GM19043 (cell line): ENCODE data around the gene TMEM259.

ENCODE experiments used
- ATAC-seq: cut with Tn5 transposase; IDR thresholded peaks from one replicate; pipeline ENCODE4 v1.9.1; 2021; ENCODE audit warnings: low read depth; ENCODE audit not compliant: unreplicated experiment

Gene TMEM259

DNA sequence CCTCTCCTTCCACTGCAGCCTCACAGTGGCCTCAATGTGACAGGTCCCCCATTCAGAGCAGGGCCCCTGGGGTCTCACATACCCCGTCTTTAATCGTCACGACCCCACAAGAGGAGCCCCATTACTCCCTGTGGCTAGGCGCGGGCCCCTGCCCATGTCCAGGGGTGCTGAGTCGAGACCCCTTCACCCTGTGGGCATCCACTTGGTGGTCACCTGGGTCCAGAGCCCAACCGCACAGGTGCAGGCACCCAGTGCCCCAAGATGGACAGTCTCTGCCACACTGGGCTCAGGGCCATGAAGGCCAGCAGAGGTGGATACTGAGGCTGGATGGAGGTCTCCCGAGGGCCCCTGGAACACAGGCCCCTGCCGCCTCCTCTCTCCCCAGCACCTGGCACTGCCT lies 3.0 kb downstream of the TMEM259 start:
- ATAC-seq, result no peak

DNA sequence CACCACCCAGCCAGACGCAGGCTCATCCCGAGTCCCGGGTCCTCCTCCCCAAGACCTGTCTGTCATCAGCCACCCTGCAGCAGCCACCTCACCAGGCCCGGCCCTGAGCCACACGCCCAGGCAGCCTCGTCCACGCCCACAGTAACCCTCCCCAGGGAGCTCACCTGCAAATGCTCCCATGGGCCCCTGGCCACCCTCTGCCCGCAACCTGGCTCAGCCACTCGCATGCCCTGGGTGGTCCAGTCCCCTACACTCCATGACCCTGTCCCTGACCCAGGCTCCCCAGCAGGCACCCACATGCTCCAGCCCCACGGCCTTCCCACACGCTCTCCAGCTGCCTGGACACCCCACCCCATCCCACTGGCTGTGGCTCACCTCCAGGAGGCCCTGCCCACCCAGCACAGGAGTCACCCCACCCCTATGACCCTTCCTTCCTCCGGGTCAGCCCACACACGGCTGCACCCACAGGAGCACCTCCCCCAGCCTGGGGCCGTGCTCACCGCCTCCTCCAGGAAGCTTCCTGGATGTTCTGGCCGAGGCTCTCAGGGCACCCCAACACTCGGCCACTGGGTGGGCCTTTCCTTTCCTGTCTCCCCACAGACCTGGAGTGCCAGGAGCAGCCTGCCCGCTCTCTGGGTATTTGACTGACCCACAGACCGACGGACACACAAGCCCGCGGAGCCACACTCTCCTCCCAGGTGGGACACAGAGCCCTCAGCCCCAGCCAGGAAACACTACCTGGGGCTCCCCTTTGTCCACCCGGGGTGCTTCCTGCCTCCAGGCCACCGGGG lies 3.6 kb downstream of the TMEM259 start:
- ATAC-seq, result no peak

DNA sequence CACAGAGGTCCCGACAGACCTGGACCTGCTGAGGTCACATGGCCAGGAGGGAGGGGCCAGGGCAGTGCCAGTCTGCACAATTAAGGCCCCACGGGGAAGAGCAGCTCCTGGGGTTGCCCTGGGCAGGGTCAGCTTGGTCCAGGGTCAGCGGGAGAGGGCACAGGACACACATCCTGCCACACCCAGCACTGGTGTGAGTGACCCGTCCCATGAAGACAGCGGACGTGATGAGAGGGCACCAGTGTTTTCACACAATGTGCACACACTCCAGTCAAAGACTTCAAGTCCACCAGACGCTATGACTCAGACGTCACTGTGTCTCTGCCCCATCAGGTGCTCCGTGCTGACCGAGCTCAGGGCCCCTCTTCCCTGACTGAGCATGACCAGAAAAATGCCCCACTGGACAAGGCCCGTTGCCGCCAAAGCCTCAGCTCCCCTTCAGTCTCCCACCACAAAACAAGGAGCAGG lies 4.2 kb downstream of the TMEM259 start:
- no peak for ATAC-seq

DNA sequence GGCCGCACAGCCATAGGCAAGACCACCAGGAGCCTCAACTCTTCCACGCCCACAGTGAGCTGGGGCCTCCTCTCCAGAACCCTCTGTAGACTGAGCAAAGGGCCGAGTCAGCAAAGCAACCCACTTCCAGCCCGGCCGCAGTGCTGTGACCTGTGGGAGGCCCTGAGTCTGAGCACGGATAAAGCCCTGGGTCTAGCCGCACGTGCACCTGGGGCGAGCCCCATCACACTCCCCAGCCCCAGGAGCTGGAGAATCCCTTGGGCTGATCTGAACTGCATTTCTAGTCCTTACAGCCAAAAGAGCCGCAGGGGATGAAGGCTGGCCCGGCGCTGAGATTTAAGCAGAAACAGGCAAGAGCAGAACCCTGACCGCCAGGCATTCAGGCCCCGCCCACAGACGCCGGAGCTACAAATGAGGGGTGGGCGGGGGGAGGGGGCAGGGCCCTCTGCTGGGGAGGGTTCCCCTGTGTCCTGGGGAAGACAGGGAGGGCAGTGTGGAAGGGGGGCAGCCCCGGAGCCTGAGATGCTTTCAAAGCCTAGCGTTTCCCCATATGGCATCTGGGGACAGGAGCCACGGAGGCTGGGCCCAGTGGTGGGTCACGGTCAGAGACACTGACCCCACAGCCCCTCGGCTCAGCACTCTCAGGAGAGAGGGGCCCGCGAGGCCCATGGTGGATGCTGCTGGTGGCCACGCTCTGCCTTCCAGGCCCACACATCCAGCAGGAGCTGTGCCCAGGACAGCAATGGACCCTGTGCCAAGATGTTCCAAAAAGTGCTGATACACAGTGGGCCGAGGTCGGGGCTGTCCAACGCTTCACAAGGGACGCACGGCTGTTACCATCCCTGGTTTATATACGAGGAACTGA lies 4.9 kb downstream of the TMEM259 start:
- no peak for ATAC-seq

DNA sequence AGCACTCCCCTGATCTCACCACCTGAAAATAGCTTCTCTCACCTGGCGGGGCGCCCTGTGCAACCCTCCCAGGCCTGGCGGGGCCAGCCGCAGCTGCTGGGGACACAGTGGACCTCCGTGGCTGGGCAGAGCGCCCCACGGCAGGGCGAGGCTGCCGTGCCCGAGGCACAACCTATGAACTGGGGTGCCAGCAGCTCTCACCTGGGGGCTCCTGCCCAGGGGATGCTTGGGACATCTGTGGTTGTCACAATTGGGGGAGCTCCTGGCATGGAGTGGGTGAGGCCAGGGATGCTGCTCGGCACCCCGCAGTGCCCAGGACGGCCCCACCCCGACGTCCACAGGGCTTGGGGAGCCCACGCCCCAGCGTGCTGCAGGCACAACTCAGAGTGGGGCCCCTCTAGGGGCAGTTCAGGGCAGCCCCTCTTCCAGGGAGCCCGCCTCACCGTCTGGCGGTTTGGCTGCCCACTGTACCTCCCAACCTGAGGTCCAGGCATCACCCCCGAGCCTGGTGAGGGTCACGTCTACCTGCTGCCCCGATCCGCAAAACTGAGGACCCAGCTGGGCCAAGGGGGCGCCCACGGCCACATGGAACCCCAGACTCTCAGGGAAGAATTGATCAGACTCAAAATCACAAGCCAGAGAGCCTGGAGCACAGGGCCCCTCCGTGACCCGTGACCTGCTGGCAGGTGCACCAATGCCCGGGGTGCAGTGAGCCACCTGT lies 5.7 kb downstream of the TMEM259 start:
- no peak for ATAC-seq

DNA sequence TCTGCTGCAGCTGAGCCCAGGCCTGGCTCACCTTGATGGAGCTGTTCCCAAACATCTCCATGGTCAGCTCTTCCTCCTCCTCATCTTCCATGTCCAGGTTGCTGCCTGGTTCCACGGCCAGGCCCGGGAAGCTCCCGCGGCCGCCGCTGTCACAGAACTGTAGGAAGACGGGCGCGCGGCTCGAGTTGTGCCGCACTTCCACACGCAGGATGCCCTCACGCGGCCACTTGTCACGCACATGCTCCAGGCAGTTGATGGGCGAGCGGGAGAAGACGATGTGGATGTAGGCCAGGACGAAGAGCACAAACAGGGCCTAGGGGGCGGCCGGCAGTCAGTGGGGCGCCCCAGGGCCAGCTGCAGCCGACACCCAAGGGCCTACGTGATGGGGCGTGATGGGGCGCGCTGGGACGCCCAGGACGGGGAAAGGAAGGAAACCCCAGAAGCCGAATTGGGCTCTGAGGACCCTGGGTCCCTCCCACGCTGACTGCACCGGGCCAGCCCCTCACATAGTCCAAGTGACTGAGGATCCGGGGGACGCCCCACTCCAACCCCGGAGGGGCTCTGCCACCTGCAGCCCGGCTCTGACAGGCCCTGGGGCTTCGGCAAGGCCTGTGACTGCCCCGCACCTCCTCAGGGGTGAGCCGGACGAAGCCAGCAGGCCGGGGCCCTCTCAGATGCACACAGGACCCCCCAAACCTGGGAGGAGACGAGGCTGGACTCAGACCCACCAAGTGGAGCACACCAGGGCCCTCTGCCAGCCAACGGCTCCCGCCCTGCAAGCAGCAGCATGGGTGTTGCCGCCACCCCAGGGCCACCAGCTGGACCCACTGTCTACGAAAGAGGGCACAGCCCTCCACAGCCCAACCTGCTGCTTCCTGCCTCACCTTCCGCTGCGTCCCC lies 6.5 kb downstream of the TMEM259 start:
- ATAC-seq, result no peak

DNA sequence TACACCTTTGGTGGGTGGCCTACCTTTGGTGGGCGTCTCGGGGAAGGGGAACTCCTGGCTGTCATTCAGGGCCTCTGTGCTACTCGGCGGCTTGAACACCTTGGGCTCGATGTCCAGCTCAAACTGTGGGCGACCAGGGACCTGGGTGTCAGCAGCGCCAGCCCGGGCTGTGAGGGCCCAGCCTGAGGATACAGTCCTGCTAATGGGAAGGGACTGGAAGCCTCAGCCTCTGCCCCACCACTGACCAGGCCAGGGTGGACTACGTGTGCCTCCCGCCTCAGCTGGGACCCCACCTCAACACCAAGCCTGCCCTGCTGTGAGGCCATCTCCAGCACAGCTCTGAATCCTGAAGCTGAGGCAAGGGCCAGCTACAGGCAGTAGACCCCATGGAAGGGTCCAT lies 7.7 kb downstream of the TMEM259 start:
- ATAC-seq, result no peak

DNA sequence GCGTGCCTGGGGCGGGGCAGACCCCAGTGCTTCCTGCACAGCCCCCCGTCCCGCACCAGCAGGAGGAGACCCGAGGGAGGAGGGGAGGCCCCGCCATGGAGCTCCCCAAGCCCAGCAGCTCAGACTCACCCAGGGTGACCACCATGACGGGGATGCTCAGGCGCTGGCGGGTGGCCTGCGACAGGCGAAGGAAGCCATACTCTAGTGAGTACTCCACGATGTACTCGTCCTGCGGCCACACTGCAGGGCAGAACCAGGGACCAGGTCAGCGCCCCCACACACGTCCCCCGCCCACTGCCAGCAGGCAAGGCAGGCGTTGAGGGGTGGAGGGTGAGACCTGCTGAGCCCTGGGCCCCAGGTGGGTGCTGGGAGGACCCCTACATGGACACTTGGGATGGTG lies 8.6 kb downstream of the TMEM259 start:
- no peak for ATAC-seq

DNA sequence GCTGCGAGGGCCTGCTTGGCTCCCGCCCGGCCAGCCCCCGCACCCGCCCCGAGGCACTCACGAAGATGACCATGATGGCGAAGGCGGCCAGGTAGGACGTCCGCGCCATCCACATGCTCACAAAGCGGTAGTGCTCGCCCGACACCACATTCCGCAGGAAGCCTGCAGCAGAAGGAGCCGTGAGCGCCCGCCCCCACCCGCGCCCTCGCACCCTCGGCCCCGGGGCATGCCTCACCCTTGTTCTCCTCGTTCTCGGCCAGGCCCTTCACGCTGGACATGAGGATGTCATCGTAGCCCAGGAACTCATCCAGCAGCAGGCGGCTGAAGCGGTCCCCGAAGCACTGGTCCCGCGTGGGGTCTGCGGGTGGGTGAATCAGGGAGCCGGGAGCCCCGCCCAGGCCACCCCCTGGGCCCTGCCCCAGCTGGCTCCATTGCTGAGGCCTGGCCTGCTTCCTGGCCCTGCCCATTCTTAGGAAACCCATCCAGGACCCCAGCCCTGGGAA lies 9.0 kb downstream of the TMEM259 start:
- ATAC-seq, result no peak

DNA sequence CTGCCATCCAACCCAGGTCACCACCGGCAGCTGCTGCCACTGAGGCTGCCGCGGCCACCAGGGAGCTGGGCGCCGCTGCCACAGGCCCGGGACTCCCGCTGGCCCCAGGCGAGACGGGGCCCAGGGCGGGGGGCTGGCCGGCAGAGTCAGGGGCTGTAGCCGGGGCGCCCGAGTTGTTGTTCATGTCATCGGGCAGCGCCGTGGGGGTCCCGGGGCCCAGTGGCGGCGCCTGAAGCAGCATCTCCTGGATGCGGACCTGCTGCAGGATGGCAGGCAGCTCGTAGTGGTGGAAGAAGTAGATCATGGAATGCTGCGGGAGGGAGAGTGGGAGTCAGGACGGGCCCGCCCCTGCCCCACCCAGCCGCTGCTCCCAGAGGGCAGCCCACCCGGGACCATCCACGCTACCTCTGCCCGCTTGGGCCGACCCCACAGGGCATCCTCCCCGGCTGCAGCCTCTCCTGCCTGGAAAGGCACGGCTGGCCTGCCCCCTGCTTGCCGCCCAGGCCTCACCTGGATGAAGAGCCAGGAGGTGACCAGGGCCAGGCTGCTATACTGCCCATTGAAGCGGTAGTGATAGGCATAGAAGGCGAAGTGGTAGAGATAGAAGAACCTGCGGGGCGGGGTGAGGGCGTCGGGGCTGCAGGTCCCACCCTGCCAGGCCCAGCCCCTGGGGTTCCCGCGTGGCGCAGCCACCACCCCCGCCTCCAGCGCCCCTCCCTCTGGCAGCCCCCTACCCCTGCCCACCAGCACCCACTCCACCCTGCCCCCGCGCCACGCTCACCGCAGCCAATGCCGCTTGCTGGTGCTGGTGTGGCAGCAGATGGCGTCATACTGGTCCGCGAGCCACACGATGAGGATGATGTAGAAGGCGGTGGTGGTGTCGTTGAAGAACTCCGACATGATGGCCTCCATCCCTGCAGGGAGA lies 10.1 kb downstream of the TMEM259 start:
- ATAC-seq, result no peak

DNA sequence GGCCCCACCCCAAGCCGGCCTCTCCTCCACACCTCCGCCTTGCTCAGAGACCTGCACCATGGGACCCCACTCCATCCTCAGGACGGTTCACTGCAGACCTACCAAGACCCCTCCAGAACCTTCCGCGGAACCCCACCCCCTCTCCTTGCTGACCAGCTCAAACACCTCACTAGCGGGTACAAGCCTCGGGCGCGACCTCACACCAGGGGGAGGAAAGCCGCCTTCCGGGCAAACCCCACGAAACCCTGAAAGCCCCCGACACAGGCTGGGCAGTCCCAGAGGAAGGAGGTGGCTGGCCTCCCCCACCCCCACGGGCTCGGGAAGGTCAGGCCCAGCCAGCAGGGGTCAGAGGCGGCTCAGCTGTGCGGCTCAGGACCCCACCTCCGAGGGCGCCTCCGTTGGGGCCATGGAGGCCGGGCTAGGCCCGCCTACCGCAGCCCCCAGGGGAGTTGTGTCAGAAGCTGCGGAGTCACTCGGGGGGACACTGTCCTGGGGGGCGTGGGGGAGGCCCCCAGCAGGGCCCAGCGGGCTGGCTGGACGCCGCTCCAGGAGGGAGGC lies 10.9 kb downstream of the TMEM259 start:
- ATAC-seq, result no peak

DNA sequence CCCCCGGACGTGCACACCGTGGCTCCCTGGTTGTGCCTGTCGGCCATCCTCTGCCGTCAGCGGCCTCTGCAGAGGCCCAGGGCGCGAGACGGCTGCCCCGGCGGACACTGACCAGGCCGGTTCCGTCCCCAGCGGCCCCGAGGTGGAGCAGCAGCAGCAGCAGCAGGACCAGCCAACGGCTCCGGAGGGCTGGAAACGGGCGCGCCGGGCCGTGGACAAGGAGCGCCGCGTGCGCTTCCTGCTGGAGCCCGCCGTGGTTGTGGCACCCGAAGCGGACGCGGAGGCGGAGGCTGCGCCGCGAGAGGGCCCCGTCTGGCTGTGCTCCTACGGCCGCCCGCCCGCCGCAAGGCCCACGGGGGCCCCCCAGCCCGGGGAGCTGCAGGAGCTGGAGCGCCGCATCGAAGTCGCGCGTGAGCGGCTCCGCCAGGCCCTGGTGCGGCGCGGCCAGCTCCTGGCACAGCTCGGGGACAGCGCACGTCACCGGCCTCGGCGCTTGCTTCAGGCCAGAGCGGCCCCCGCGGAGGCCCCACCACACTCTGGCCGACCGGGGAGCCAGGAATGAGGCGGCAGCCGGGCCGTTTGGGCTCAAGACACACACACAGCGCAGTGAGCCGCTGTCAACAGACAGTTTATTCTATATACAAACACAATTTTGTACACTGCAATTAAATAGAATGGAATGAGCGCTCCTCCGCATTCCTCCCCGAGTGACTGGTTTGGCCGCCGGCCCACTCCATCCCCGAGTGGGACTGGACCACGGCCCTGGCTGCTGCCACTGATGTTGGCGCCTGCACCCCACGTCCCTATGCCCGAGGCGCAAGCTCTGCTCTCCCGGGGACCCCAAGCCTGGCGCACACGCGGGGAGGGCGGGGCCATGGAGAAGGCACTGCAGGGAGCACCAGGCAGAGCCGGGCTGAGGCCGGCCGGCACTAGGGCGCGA lies 11.6 kb downstream of the TMEM259 start:
- no peak for ATAC-seq

DNA sequence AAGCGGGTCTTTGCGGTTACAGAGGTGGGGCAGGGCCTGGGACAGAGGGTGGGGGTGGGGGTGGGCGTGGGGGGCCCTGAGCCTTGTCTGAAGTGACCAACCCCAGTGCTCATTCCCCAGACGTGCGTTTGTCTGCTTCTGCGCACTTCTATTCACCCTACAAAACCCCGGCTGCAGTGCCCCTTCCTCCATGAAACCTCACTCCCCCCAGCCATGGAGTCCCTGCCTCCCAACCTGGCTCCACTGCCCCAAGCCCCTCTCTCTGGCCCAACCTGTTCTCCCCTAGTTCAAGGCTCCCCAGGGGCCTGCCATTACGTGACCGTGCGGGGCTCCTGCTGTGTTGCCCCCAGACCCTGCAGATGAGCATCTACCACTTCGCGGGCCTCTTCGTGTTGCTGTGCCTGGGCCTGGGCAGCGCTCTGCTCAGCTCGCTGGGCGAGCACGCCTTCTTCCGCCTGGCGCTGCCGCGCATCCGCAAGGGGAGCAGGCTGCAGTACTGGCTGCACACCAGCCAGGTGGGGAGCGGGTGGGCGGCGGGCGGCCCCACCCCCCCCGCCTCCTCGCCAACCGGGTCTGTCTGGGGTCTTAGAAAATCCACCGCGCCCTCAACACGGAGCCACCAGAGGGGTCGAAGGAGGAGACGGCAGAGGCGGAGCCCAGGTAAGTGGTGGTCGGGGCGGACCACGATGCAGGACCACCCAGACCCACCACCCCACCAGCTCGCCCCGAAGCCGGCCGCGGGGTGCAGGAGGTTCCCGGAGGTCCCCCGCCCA lies 12.5 kb downstream of the TMEM259 start:
- no peak for ATAC-seq

DNA sequence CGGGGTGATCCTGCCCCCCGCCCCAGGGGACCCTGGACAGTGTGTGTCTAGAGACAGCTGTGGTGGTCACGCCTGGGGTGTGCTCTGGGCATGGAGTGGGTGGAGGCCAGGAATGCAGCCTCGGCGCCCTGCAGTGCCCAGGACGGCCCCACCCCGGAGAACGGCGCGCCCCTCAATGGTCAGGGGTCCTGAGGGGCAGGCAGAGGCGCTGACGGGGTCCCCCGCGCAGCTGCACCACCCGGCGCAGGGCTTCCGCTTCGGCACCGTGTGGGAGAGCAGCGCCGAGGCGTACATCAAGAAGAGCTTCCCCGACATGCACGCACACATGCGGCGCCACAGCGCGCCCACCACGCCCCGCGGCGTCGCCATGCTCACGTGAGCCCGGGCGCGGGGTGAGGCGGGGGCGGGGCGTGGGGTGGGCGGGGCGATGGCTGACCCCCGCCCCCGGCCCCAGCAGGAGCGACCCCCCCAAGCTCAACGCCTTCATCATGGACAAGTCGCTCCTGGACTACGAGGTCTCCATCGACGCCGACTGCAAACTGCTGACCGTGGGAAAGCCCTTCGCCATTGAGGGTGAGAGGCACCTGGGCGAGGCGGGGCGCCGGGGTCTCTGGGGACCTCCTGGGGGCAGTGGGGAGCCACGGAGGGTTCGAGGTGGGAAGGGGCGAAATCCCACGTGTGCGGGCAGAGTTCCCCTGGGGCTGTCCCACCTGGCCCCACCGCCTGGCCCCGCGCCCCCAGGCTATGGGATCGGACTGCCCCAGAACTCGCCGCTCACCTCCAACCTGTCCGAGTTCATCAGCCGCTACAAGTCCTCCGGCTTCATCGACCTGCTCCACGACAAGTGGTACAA lies 13.3 kb downstream of the TMEM259 start:
- ATAC-seq, result no peak

DNA sequence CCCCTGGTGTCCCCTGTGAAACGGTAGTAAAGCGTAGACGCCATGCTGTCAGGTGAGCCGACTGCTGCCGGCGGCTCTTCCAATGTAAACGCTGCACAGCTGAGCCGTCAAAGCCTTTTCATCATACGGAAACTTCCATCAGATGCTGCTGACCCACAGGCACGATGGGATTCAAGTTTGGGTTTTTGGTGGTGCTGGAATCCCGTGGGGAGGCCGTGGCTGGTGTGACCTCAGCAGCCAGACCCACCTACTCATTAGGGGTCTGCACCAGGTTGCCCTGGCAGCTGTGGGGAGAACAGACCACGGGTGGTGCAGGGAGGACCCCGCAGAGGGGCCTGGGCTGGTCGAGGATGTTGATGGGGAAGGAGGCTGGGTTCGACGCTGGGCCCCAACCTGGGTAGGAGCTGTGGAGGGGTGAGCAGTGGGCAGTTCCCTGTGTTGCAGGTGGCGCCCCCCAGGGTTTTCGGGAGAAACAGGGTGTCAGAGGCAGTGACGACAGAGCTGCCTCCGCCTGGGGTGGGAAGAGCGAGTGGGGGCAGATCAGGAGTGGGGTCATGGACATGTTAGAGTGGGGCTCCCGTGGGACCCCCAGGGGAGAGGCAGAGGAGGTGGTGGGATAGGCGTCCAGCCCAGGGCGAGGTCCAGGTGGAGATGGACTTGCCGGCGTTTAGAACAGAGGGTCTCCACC lies 14.1 kb downstream of the TMEM259 start:
- no peak for ATAC-seq
